ENCODE measurements around the gene REEP6. TPM values are rescaled to one million over a fixed set of nuclear protein-coding genes. Genes with fewer than 3 reads are reported as not detected.

Gene REEP6
- total and polyA plus RNA-seq, 2 donors (not counting 3 experiments of a cell fraction or from before 2014, with no cell fraction given): 1.3 to 1.5 TPM

GRCh38 chr19:1524972-1525325 is 34.0 kb downstream of the REEP6 start:
- DNase-seq (ENCODE audit: low read depth, low spot score) (no peak), FAIRE-seq (no peak)
- CTCF ChIA-PET: no interaction called here
- POLR2A ChIA-PET: no interaction called here
- no peak overlapping the region for H2AFZ ChIP-seq (ENCODE audit: low read depth, low read length)
- no peaks in the 10 kb centered on the region for H3K4me1 ChIP-seq (ENCODE audit: control insufficient read depth, extremely low read depth, insufficient read depth, low read length)
- H3K9me3 ChIP-seq (replicated peaks; ENCODE audit: control insufficient read depth, insufficient read depth, low read length): no peaks in the 10 kb centered on the region
- H3K27ac ChIP-seq (ENCODE audit: insufficient read depth, low read depth, low read length): no peak overlapping the region
- dilution Hi-C loops (cut with MboI; ENCODE audit: extremely low pct_ligation_motif_present, low sequenced_read_pairs) (no loop called here), intact Hi-C loops (cut with micrococcal nuclease) (no loop called here)
- H4K20me1 ChIP-seq (replicated peaks; ENCODE audit: control insufficient read depth, extremely low read depth, insufficient read depth, low read length): no peaks in the 10 kb centered on the region
- peaks cover 9 to 12% of the 10 kb centered on the region in 2 experiments for H3K27me3 ChIP-seq (ENCODE audit: control insufficient read depth in 2 of 2, insufficient read depth in 2 of 2, low read length in 2 of 2)
- no peaks in the 10 kb centered on the region for H3K79me2 ChIP-seq (ENCODE audit: control insufficient read depth, insufficient read depth, low read length)
- no peaks in the 10 kb centered on the region for H3K36me3 ChIP-seq (ENCODE audit: control insufficient read depth in 2 of 2, extremely low read depth in 1 of 2, insufficient read depth in 2 of 2, low read length in 2 of 2)
- H3K9ac ChIP-seq (replicated peaks; ENCODE audit: extremely low read depth, insufficient read depth, low read length): no peak overlapping the region
- no peak overlapping the region for H3K4me3 ChIP-seq (replicated peaks in 1 of 3; ENCODE audit: insufficient read depth in 1 of 3, low read depth in 1 of 3, low read length in 3 of 3)
- no peak for TF ChIP-seq JUN (IDR thresholded peaks at IDR 0.05; ENCODE audit: borderline replicate concordance, insufficient read depth, insufficient read length, low read depth)
- no peak for TF ChIP-seq GATA2 (IDR thresholded peaks at IDR 0.05; ENCODE audit: insufficient read depth, insufficient read length, low read depth, low read length)
- TF ChIP-seq MYC (IDR thresholded peaks at IDR 0.05; ENCODE audit: low read depth, low read length): no peak
- TF ChIP-seq FOS (IDR thresholded peaks at IDR 0.05; ENCODE audit: borderline replicate concordance, insufficient read depth, low read length): no peak
- TF ChIP-seq POLR2A (IDR thresholded peaks at IDR 0.05; ENCODE audit: low read depth, low read length): no peak
- no peak for TF ChIP-seq POLR2AphosphoS5 (IDR thresholded peaks at IDR 0.05; ENCODE audit: insufficient read depth, low read depth, low read length)
- no TSS peak for BruUV-seq (replicated peaks)
- no peaks in the 10 kb centered on the region for H3K9me1 ChIP-seq (replicated peaks; ENCODE audit: control insufficient read depth, extremely low read depth, insufficient read depth, low read length)
- H3K4me2 ChIP-seq (ENCODE audit: insufficient read depth, low read length): no peak overlapping the region

GRCh38 chr19:1525343-1525742 is 34.4 kb downstream of the REEP6 start:
- H3K27me3 ChIP-seq (ENCODE audit: control insufficient read depth in 2 of 2, insufficient read depth in 2 of 2, low read length in 2 of 2): peaks cover 9 to 12% of the 10 kb centered on the region in 2 experiments
- CTCF ChIA-PET: no interaction called here

More at GRCh38 chr19:1525343-1525742, 34.4 kb downstream of the REEP6 start:
- no peaks in the 10 kb centered on the region for H4K20me1 ChIP-seq (replicated peaks; ENCODE audit: control insufficient read depth, extremely low read depth, insufficient read depth, low read length)
- H3K9me1 ChIP-seq (replicated peaks; ENCODE audit: control insufficient read depth, extremely low read depth, insufficient read depth, low read length): no peaks in the 10 kb centered on the region
- H3K4me3 ChIP-seq (replicated peaks in 1 of 3; ENCODE audit: insufficient read depth in 1 of 3, low read depth in 1 of 3, low read length in 3 of 3): no peak overlapping the region
- no peak for FAIRE-seq
- no peak overlapping the region for H3K27ac ChIP-seq (ENCODE audit: insufficient read depth, low read depth, low read length)
- no peak for DNase-seq (ENCODE audit: low read depth, low spot score)
- H3K9ac ChIP-seq (replicated peaks; ENCODE audit: extremely low read depth, insufficient read depth, low read length): no peak overlapping the region
- no TSS peak for BruUV-seq (replicated peaks)
- TF ChIP-seq JUN (IDR thresholded peaks at IDR 0.05; ENCODE audit: borderline replicate concordance, insufficient read depth, insufficient read length, low read depth): no peak
- no peak for TF ChIP-seq MAX (IDR thresholded peaks at IDR 0.05; ENCODE audit: insufficient read depth, insufficient read length)
- TF ChIP-seq, protein P1, sequence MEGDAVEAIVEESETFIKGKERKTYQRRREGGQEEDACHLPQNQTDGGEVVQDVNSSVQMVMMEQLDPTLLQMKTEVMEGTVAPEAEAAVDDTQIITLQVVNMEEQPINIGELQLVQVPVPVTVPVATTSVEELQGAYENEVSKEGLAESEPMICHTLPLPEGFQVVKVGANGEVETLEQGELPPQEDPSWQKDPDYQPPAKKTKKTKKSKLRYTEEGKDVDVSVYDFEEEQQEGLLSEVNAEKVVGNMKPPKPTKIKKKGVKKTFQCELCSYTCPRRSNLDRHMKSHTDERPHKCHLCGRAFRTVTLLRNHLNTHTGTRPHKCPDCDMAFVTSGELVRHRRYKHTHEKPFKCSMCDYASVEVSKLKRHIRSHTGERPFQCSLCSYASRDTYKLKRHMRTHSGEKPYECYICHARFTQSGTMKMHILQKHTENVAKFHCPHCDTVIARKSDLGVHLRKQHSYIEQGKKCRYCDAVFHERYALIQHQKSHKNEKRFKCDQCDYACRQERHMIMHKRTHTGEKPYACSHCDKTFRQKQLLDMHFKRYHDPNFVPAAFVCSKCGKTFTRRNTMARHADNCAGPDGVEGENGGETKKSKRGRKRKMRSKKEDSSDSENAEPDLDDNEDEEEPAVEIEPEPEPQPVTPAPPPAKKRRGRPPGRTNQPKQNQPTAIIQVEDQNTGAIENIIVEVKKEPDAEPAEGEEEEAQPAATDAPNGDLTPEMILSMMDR (IDR thresholded peaks at IDR 0.05; ENCODE audit: extremely low read depth in 1 of 2, insufficient read depth in 1 of 2, low read depth in 1 of 2, low read length in 2 of 2): no peak
- TF ChIP-seq FOS (IDR thresholded peaks at IDR 0.05; ENCODE audit: borderline replicate concordance, insufficient read depth, low read length): no peak
- TF ChIP-seq MYC (IDR thresholded peaks at IDR 0.05; ENCODE audit: low read depth, low read length): no peak
- TF ChIP-seq EZH2 (IDR thresholded peaks at IDR 0.05; ENCODE audit: borderline replicate concordance, low read depth, low read length, severe bottlenecking): no peak
- TF ChIP-seq POLR2A (IDR thresholded peaks at IDR 0.05; ENCODE audit: low read depth, low read length): no peak
- TF ChIP-seq POLR2AphosphoS5 (IDR thresholded peaks at IDR 0.05; ENCODE audit: insufficient read depth, low read depth, low read length): no peak
- no peak for TF ChIP-seq GATA2 (IDR thresholded peaks at IDR 0.05; ENCODE audit: insufficient read depth, insufficient read length, low read depth, low read length)
- intact Hi-C loops (cut with micrococcal nuclease): no loop called here
- H3K4me2 ChIP-seq (ENCODE audit: insufficient read depth, low read length): no peak overlapping the region
- no peaks in the 10 kb centered on the region for H3K4me1 ChIP-seq (ENCODE audit: control insufficient read depth, extremely low read depth, insufficient read depth, low read length)
- H3K36me3 ChIP-seq (ENCODE audit: control insufficient read depth in 2 of 2, extremely low read depth in 1 of 2, insufficient read depth in 2 of 2, low read length in 2 of 2): no peaks in the 10 kb centered on the region
- POLR2A ChIA-PET: no interaction called here
- no peak overlapping the region for H2AFZ ChIP-seq (ENCODE audit: low read depth, low read length)
- H3K79me2 ChIP-seq (ENCODE audit: control insufficient read depth, insufficient read depth, low read length): no peaks in the 10 kb centered on the region
- H3K9me3 ChIP-seq (replicated peaks; ENCODE audit: control insufficient read depth, insufficient read depth, low read length): no peaks in the 10 kb centered on the region
- dilution Hi-C loops (cut with MboI; ENCODE audit: extremely low pct_ligation_motif_present, low sequenced_read_pairs): no loop called here
